ENCODE data around the gene CCSER1.
"Not testable (repeated sequence)": the region's sequence is repeated elsewhere in the genome, so short reads cannot be mapped to it uniquely, and the experiment has no call there.

Gene CCSER1

DNA sequence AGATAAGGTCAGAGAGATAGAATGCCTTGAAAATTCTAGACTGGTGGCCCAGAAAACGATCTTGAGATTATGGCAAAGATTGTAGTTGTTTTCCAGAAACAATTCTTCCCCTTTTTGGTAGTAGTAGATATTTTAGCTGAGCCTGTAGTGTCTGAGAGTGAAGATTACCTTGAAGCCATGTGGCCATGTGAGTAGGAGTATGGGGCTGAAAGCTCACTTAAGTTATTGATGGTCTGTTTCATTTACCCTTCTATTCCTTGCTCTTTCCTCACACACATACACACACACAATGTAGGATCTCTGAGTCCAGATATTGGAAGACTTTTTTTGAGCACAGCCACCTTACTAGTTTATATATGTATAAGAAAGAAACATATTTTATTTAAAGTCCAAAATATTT, 1234.9 kb downstream of the CCSER1 start:
- DNase-seq = no peak
- Mint-ChIP-seq H3K27me3 (no peaks in the 10 kb centered on the region), H3K4me1 (ENCODE audit: low read depth) (no peaks in the 10 kb centered on the region), H3K9me3 (peaks cover 5% of the 10 kb centered on the region), H3K4me3 (no peak overlapping the region), H3K27ac (no peak overlapping the region), H3K36me3 (ENCODE audit: low read depth) (no peaks in the 10 kb centered on the region)

- no peaks in the 10 kb centered on the region for H3K36me3 Mint-ChIP-seq (ENCODE audit: low read depth)
- no peaks in the 10 kb centered on the region for H3K4me1 Mint-ChIP-seq (ENCODE audit: low read depth)
- no peak overlapping the region for H3K4me3 Mint-ChIP-seq
- peaks cover 4% of the 10 kb centered on the region for H3K9me3 Mint-ChIP-seq
- H3K27me3 Mint-ChIP-seq = no peaks in the 10 kb centered on the region
- no peak overlapping the region for H3K27ac Mint-ChIP-seq
- no peak for DNase-seq
These were observed 1239.4 kb downstream of the CCSER1 start for GRCh38 chr4:91366554-91366953.

GRCh38 chr4:91369116-91369515, 1241.9 kb downstream of the CCSER1 start:
- no peak for DNase-seq
- peaks cover 7% of the 10 kb centered on the region for H3K9me3 Mint-ChIP-seq
- no peaks in the 10 kb centered on the region for H3K4me1 Mint-ChIP-seq (ENCODE audit: low read depth)
- H3K27ac Mint-ChIP-seq = no peak overlapping the region
- H3K36me3 Mint-ChIP-seq (ENCODE audit: low read depth) = no peaks in the 10 kb centered on the region
- no peaks in the 10 kb centered on the region for H3K27me3 Mint-ChIP-seq
- H3K4me3 Mint-ChIP-seq = no peak overlapping the region

- no peak for DNase-seq
- Mint-ChIP-seq H3K4me3 (no peak overlapping the region), H3K27ac (no peak overlapping the region), H3K36me3 (ENCODE audit: low read depth) (no peaks in the 10 kb centered on the region), H3K9me3 (peaks cover 16% of the 10 kb centered on the region), H3K4me1 (ENCODE audit: low read depth) (no peaks in the 10 kb centered on the region), H3K27me3 (no peaks in the 10 kb centered on the region)
These were observed 1246.4 kb downstream of the CCSER1 start for GRCh38 chr4:91373546-91373945.

GRCh38 chr4:91405431-91405830, 1278.2 kb downstream of the CCSER1 start:
- H3K9me3 Mint-ChIP-seq = peaks cover 25% of the 10 kb centered on the region
- not testable (repeated sequence) for H3K27ac Mint-ChIP-seq; DNase-seq; H3K36me3 Mint-ChIP-seq (ENCODE audit: low read depth); H3K4me1 Mint-ChIP-seq (ENCODE audit: low read depth); H3K4me3 Mint-ChIP-seq; H3K27me3 Mint-ChIP-seq

DNA sequence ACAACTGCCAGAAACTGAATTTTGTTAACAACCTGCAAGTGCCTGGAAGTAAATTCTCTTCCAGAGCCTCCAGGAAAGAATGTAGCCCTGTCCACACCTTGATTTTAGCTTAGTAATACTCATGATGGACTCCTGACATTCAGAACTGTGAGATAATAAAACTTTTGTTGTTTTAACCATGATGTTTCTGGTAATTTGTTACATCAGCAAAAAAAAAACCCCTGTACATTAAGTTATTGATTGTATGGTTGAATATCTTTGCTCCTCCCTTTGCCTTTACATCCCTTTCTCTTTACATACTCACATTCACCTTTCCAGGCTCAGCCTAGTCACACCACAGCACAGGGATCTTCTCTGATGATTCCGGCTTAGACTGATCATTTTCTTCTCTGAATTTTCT, 1294.8 kb downstream of the CCSER1 start:
- H3K27me3 Mint-ChIP-seq = no peaks in the 10 kb centered on the region

DNA sequence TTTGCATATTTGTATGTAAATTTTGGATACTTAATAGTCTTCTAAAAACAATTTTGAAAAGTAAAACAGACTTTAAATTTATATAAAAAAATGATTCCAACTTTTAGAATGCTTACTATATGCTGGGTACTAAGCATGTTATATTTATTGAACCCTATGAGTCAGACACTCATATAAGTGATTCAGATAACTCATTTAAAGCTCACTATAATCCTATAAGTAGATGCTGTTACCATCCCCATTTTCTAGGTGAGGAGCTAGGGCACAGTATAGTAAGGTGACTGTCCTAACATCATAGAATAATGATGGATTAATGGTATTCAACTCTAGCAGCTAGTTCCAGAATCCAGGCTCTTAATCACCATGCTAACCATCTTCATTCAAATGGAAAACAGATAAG, 1299.5 kb downstream of the CCSER1 start:
- Mint-ChIP-seq H3K27ac (no peak overlapping the region), H3K36me3 (ENCODE audit: low read depth) (no peaks in the 10 kb centered on the region), H3K4me3 (no peak overlapping the region), H3K9me3 (peaks cover 11% of the 10 kb centered on the region), H3K27me3 (no peaks in the 10 kb centered on the region), H3K4me1 (ENCODE audit: low read depth) (no peaks in the 10 kb centered on the region)
- no peak for DNase-seq

More for the DNA sequence above, 1294.8 kb downstream of the CCSER1 start:
- Mint-ChIP-seq H3K4me3 (no peak overlapping the region), H3K36me3 (ENCODE audit: low read depth) (no peaks in the 10 kb centered on the region), H3K27ac (no peak overlapping the region), H3K4me1 (ENCODE audit: low read depth) (no peaks in the 10 kb centered on the region), H3K9me3 (peaks cover 34% of the 10 kb centered on the region)
- DNase-seq = no peak

GRCh38 chr4:91427171-91427570, 1300.0 kb downstream of the CCSER1 start:
- Mint-ChIP-seq H3K4me3 (no peak overlapping the region), H3K27ac (no peak overlapping the region), H3K4me1 (ENCODE audit: low read depth) (no peaks in the 10 kb centered on the region), H3K27me3 (no peaks in the 10 kb centered on the region), H3K9me3 (peaks cover 11% of the 10 kb centered on the region), H3K36me3 (ENCODE audit: low read depth) (no peaks in the 10 kb centered on the region)
- DNase-seq = no peak

- Mint-ChIP-seq H3K27ac (no peak overlapping the region), H3K9me3 (peaks cover 6% of the 10 kb centered on the region), H3K36me3 (ENCODE audit: low read depth) (no peaks in the 10 kb centered on the region), H3K4me3 (no peak overlapping the region), H3K27me3 (no peaks in the 10 kb centered on the region), H3K4me1 (ENCODE audit: low read depth) (no peaks in the 10 kb centered on the region)
- DNase-seq = no peak
These were observed 1307.4 kb downstream of the CCSER1 start for GRCh38 chr4:91434631-91435030.

DNA sequence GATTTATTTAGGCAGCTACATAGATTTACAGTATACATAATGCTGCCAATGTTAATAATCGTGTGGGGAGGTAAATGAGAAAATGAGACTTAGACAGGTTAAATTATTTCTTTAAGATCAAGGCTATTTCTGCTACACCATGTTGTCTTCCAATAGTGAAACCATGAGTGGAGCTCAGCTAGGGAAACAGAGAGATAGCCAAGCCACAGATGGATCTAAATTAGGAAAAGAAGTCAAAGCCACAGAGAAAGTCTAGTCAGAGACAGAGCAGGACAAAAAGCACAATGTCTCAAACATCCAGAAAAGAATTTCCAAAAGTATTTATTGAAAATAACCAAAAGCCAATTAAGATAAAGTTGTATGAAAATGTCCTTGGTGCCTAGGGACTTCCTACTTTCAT, 1309.4 kb downstream of the CCSER1 start:
- Mint-ChIP-seq H3K4me3 (no peak overlapping the region), H3K27ac (no peak overlapping the region), H3K36me3 (ENCODE audit: low read depth) (no peaks in the 10 kb centered on the region), H3K9me3 (peaks cover 8% of the 10 kb centered on the region), H3K4me1 (ENCODE audit: low read depth) (no peaks in the 10 kb centered on the region), H3K27me3 (no peaks in the 10 kb centered on the region)
- DNase-seq = no peak

- H3K36me3 Mint-ChIP-seq (ENCODE audit: low read depth) = no peaks in the 10 kb centered on the region
These were observed 1320.0 kb downstream of the CCSER1 start for GRCh38 chr4:91447168-91447567.

DNA sequence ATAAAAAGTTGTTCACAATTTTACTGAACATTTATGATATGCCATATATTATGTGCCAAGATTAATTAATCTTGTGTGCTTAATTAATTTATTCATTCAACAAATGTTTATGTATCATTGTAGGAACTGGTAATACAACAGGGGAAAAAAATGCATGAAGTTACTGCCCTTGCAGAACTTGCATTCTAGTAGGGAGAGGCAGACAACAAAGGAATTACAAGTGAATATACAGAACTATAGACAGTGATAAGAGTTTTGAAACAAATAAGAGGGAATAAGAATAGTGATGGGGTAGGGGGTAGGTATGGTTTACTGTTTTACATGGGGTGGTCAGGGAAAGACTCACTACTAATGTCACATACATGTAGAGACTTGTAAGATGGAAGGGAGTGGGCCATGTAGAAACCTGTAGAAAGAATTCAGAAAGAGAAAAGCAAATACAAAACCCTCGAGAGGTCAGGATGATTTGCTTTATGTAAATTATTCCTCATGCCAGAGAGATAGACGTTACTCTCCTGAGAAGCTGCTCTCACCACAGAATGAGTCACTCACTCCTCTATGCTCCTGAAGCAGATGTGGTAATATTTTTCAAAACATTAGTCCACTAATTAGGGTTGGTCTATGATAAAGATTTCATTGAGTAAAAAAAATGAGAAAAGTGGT, 1321.6 kb downstream of the CCSER1 start:
- DNase-seq = no peak
- H3K9me3 Mint-ChIP-seq = peaks cover 16% of the 10 kb centered on the region
- H3K36me3 Mint-ChIP-seq (ENCODE audit: low read depth) = no peaks in the 10 kb centered on the region
- H3K4me3 Mint-ChIP-seq = no peak overlapping the region
- H3K27ac Mint-ChIP-seq = no peak overlapping the region
- no peaks in the 10 kb centered on the region for H3K4me1 Mint-ChIP-seq (ENCODE audit: low read depth)
- H3K27me3 Mint-ChIP-seq = no peaks in the 10 kb centered on the region

More at GRCh38 chr4:91447168-91447567, 1320.0 kb downstream of the CCSER1 start:
- Mint-ChIP-seq H3K4me3 (no peak overlapping the region), H3K27ac (no peak overlapping the region), H3K4me1 (ENCODE audit: low read depth) (no peaks in the 10 kb centered on the region), H3K27me3 (no peaks in the 10 kb centered on the region), H3K9me3 (peaks cover 12% of the 10 kb centered on the region)
- no peak for DNase-seq

GRCh38 chr4:91454111-91454510, 1326.9 kb downstream of the CCSER1 start:
- Mint-ChIP-seq H3K9me3 (peaks cover 20% of the 10 kb centered on the region), H3K4me3 (no peak overlapping the region), H3K27ac (no peak overlapping the region), H3K36me3 (ENCODE audit: low read depth) (no peaks in the 10 kb centered on the region), H3K4me1 (ENCODE audit: low read depth) (no peaks in the 10 kb centered on the region), H3K27me3 (no peaks in the 10 kb centered on the region)
- DNase-seq = no peak

- H3K27me3 Mint-ChIP-seq; H3K4me3 Mint-ChIP-seq; H3K27ac Mint-ChIP-seq; H3K36me3 Mint-ChIP-seq (ENCODE audit: low read depth); H3K4me1 Mint-ChIP-seq (ENCODE audit: low read depth); DNase-seq: not testable (repeated sequence)
- H3K9me3 Mint-ChIP-seq = peaks cover 24% of the 10 kb centered on the region
These were observed 1335.4 kb downstream of the CCSER1 start for GRCh38 chr4:91462566-91462965.

GRCh38 chr4:91470671-91471070, 1343.5 kb downstream of the CCSER1 start:
- no peaks in the 10 kb centered on the region for H3K36me3 Mint-ChIP-seq (ENCODE audit: low read depth)
- H3K4me3 Mint-ChIP-seq = no peak overlapping the region
- H3K27me3 Mint-ChIP-seq = no peaks in the 10 kb centered on the region
- no peak for DNase-seq
- no peaks in the 10 kb centered on the region for H3K4me1 Mint-ChIP-seq (ENCODE audit: low read depth)
- H3K9me3 Mint-ChIP-seq = peaks cover 16% of the 10 kb centered on the region
- H3K27ac Mint-ChIP-seq = no peak overlapping the region

DNA sequence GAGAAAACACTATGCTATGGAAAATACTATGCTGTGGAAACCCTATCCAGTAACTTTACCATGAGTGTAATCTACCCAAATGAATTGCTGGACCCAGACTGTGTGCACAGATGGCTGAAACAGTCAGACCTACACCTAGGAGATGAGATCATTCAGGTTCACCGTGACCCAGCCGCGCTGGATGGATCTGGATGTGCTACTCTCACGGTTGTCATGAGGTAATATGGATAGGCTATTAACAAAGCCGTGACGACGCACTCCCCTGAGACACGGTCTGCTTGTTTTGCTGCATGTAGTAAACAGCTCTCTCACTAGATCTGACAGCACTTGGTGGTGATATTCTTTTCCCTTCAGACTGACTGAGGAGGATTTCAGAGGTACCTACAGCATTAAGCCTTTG, 1344.1 kb downstream of the CCSER1 start:
- Mint-ChIP-seq H3K4me3 (no peak overlapping the region), H3K9me3 (peaks cover 16% of the 10 kb centered on the region), H3K36me3 (ENCODE audit: low read depth) (no peaks in the 10 kb centered on the region), H3K27me3 (no peaks in the 10 kb centered on the region), H3K27ac (no peak overlapping the region), H3K4me1 (ENCODE audit: low read depth) (no peaks in the 10 kb centered on the region)
- DNase-seq = no peak
